K562 (cell line): ENCODE measurements around the gene ITSN2. TPM values are rescaled to one million over a fixed set of nuclear protein-coding genes. Genes with fewer than 3 reads are reported as not detected.
A peak's percentile ranks its signal among the peaks of the same experiment; 100 is the strongest.

Experiments
- ATAC-seq: fragments of 200-7000 bp; cut with Tn5 transposase; 3 replicates; pipeline ENCODE4 v1.9.1; 2020; ENCODE audit warnings: moderate library complexity
- BruUV-seq: library from RNA; stranded (reverse); fragments of 400-500 nt; replicated peaks from 2 replicates; lab custom pipeline; 2021; lab: Mats Ljungman, UMichigan
- CTCF ChIA-PET: fragments of 300-600 bp; formaldehyde crosslinking; extraction: SDS; loops from one replicate; lab custom pipeline; 2021; ENCODE audit warnings: low intra/inter-chr PET ratio; lab: Yijun Ruan, JAX
- POLR2A ChIA-PET: fragments of 300-600, 350-650 bp; sonication (Branson Sonifier 250); formaldehyde crosslinking; extraction: SDS; loops from one replicate; lab custom pipeline; 2021; ENCODE audit warnings: antibody characterized with exemption, inconsistent platforms; lab: Yijun Ruan, JAX
- DNase-seq, 4 experiments: peaks; one replicate each; pipeline versions ENCODE4 v3.0.0 to v3.0.0-alpha.2; 2011 to 2018; ENCODE audit warnings: low spot score in 3 of 4, mixed read lengths in 3 of 4; ENCODE audit errors: extremely low read depth in 1 of 4
- FAIRE-seq: peaks from 2 replicates; lab custom pipeline; 2011; peaks lifted over from hg19 to GRCh38; lab: Jason Lieb, UNC
- H2AFZ ChIP-seq: 2 replicates; pipeline ENCODE4 v1.6.0; 2011; ENCODE audit warnings: low read depth, low read length, control low read depth, inconsistent platforms
- H3K27ac ChIP-seq: fragments of 200-600 bp; 3 replicates; pipeline ENCODE4 v1.8.0; 2011; ENCODE audit warnings: low read depth, mild to moderate bottlenecking, control low read depth, inconsistent platforms, low read length, moderate library complexity, mixed read lengths; ENCODE audit errors: extremely low read depth
- H3K27me3 ChIP-seq, 2 experiments: fragments of 300-600 bp in 1 of 2; 2 replicates in 1 of 2; 3 replicates in 1 of 2; pipeline versions ENCODE4 v1.6.0 to v1.8.0; 2011; ENCODE audit warnings: inconsistent platforms in 2 of 2, low read length in 2 of 2, mild to moderate bottlenecking in 1 of 2, mixed read lengths in 1 of 2, moderate library complexity in 1 of 2; ENCODE audit not compliant: control insufficient read depth in 2 of 2, insufficient read depth in 2 of 2
- H3K36me3 ChIP-seq: fragments of 300-600 bp; 3 replicates; pipeline ENCODE4 v1.8.0; 2011; ENCODE audit warnings: mild to moderate bottlenecking, low read length, inconsistent platforms; ENCODE audit not compliant: control insufficient read depth, insufficient read depth
- H3K4me1 ChIP-seq, 2 experiments: fragments of 200-600 bp in 1 of 2; replicated peaks in 1 of 2; 2 replicates in 1 of 2; 3 replicates in 1 of 2; pipeline versions ENCODE4 v1.5.1 to v1.8.0; 2011; ENCODE audit warnings: inconsistent platforms in 2 of 2, low read length in 2 of 2, mild to moderate bottlenecking in 1 of 2, mixed read lengths in 1 of 2, moderate library complexity in 1 of 2; ENCODE audit not compliant: control insufficient read depth in 2 of 2, insufficient read depth in 2 of 2
- H3K4me2 ChIP-seq: 2 replicates; pipeline ENCODE4 v1.6.1; 2011; ENCODE audit warnings: low read length, control low read depth, inconsistent platforms, mixed read lengths; ENCODE audit not compliant: insufficient read depth
- H3K4me3 ChIP-seq: fragments of 200-600 bp; sonication (generic), shearing (Covaris generic); 2 replicates; pipeline ENCODE4 v1.5.1; 2016; ENCODE audit warnings: control low read depth, inconsistent platforms
- H3K79me2 ChIP-seq: fragments of 200-600 bp; 3 replicates; pipeline ENCODE4 v1.8.0; 2011; ENCODE audit warnings: low read length, inconsistent platforms; ENCODE audit not compliant: control insufficient read depth, insufficient read depth
- H3K9ac ChIP-seq, 2 experiments: 2 replicates each; pipeline versions ENCODE4 v1.6.0 to v1.6.1; 2011; ENCODE audit warnings: low read depth in 2 of 2, low read length in 2 of 2, control low read depth in 1 of 2, inconsistent platforms in 1 of 2, mild to moderate bottlenecking in 1 of 2, mixed read lengths in 1 of 2; ENCODE audit not compliant: insufficient read depth in 1 of 2
- H3K9me1 ChIP-seq: one replicate; pipeline ENCODE4 v1.6.0; 2011; ENCODE audit warnings: inconsistent platforms, mild to moderate bottlenecking, low read length, moderate library complexity; ENCODE audit not compliant: control insufficient read depth, insufficient read depth
- H3K9me3 ChIP-seq: replicated peaks from 2 replicates; pipeline ENCODE4 v1.5.1; 2011; ENCODE audit warnings: low read depth, low read length, inconsistent platforms; ENCODE audit not compliant: control insufficient read depth, insufficient read depth
- H4K20me1 ChIP-seq: replicated peaks from 2 replicates; pipeline ENCODE4 v1.6.1; 2011; ENCODE audit warnings: low read length, inconsistent platforms, mixed read lengths; ENCODE audit not compliant: control insufficient read depth, insufficient read depth
- BMI1 ChIP-seq: fragments of 150-350 bp; IDR thresholded peaks from 2 replicates; pipeline ENCODE4 v1.6.1; 2014; ENCODE audit warnings: low read length
- CCAR2 ChIP-seq: fragments of 200-400 bp; formaldehyde crosslinking; IDR thresholded peaks from 2 replicates; pipeline ENCODE4 v1.6.1; 2017; ENCODE audit warnings: mild to moderate bottlenecking, low read depth, low read length
- HMGN3 ChIP-seq: IDR thresholded peaks from 2 replicates; pipeline ENCODE4 v1.6.1; 2011; ENCODE audit warnings: borderline replicate concordance, low read depth, mild to moderate bottlenecking, mixed read lengths, low read length; ENCODE audit not compliant: insufficient read length; ENCODE audit errors: extremely low read depth
- MCM5 ChIP-seq: fragments of 450-650 bp; IDR thresholded peaks from 2 replicates; pipeline ENCODE4 v1.6.1; 2016; ENCODE audit warnings: low read depth
- MEIS2 ChIP-seq: fragments of 450-650 bp; IDR thresholded peaks from 2 replicates; pipeline ENCODE4 v1.6.1; 2014; ENCODE audit warnings: mild to moderate bottlenecking; ENCODE audit not compliant: partially characterized antibody
- NFIX ChIP-seq: fragments of 250-450 bp; sonication (Bioruptor Pico); IDR thresholded peaks from 2 replicates; pipeline ENCODE4 v1.4.0; 2020; ENCODE audit warnings: low read depth, mild to moderate bottlenecking, moderate library complexity
- PYGO2 ChIP-seq: fragments of 450-650 bp; IDR thresholded peaks from 2 replicates; pipeline ENCODE4 v1.6.1; 2016; ENCODE audit warnings: mild to moderate bottlenecking, missing genetic modification characterization, moderate library complexity, missing compliant biosample characterization
- TCF7L2 ChIP-seq: fragments of 150-350 bp; IDR thresholded peaks from 2 replicates; pipeline ENCODE4 v1.6.1; 2016; ENCODE audit warnings: low read depth, mild to moderate bottlenecking, low read length, moderate library complexity
- ZBED1 ChIP-seq: IDR thresholded peaks from 2 replicates; pipeline ENCODE4 v1.6.1; 2014
- ZNF347 ChIP-seq: fragments of 450-650 bp; formaldehyde crosslinking; IDR thresholded peaks from 2 replicates; pipeline ENCODE4 v1.4.0; 2020; ENCODE audit warnings: low read depth, mild to moderate bottlenecking, moderate library complexity
- ZNF436 ChIP-seq: fragments of 250-450, 450-650 bp; sonication (Bioruptor Pico); formaldehyde crosslinking; IDR thresholded peaks from 2 replicates; pipeline ENCODE4 v1.7.0; 2020; ENCODE audit warnings: mild to moderate bottlenecking
- ZNF780A ChIP-seq: fragments of 250-450 bp; sonication (Bioruptor Pico); IDR thresholded peaks from 2 replicates; pipeline ENCODE4 v1.5.0; 2021; ENCODE audit warnings: mild to moderate bottlenecking
- WGBS: fragments of 100-300 bp; shearing (Covaris generic); methylation state at CpG from one replicate; pipeline ENCODE4 v1.1.6; 2016; ENCODE audit warnings: low coverage, mixed read lengths; ENCODE audit not compliant: insufficient coverage; ENCODE audit errors: missing lambda C conversion rate; 5-methylcytosine and 5-hydroxymethylcytosine counted together
- in situ Hi-C: fragments of 300-500 bp; cut with MboI; formaldehyde crosslinking; loops from 4 replicates; pipeline ENCODE4 v1.15.0; 2018; ENCODE audit warnings: inconsistent platforms, mixed read lengths
- intact Hi-C: fragments of 100-400 bp; cut with micrococcal nuclease; formaldehyde crosslinking; loops from 2 replicates; pipeline ENCODE4 v1.14.2; 2022
- polyA plus RNA-seq, 8 experiments: library from polyadenylated mRNA; depleted of rRNA in 4 of 8; stranded (reverse) in 5 of 8; unstranded in 3 of 8; fragments of >200 nt; fragmentation: Nextera tagmentation in 2 of 8; fragmentation: Illumina TruSeq in 1 of 8; extraction: Ambion mirVana in 2 of 8; extraction: Trizol in 1 of 8; gene quantifications; 2 replicates each; pipeline versions ENCODE4 v1.2.1 to v1.2.3, GENCODE V29; 2011 to 2014; ENCODE audit warnings: inconsistent platforms in 1 of 8, missing spikeins in 1 of 8
- total RNA-seq, 7 experiments: library from RNA; depleted of rRNA in 6 of 7; stranded (reverse); fragments of >200 nt in 6 of 7; fragmentation: Illumina TruSeq in 2 of 7; extraction: Trizol in 2 of 7; gene quantifications; 2 replicates each; pipeline versions ENCODE4 v1.2.1 to v1.2.3, GENCODE V29; 2011 to 2021; ENCODE audit warnings: low replicate concordance in 1 of 7
- TF ChIP-seq, protein P1 (sequence below): fragments of 200-400 bp; formaldehyde crosslinking; IDR thresholded peaks from 2 replicates; pipeline ENCODE4 v1.6.1; 2017; ENCODE audit warnings: mild to moderate bottlenecking, low read depth, low read length, moderate library complexity
- TF ChIP-seq, protein P2 (sequence below): fragments of 250-450 bp; sonication (Bioruptor Pico); IDR thresholded peaks from 2 replicates; pipeline ENCODE4 v1.4.0; 2020; ENCODE audit warnings: mild to moderate bottlenecking, moderate library complexity
- TF ChIP-seq, protein P3 (sequence below): fragments of 250-450 bp; sonication (Bioruptor Pico); IDR thresholded peaks from 2 replicates; pipeline ENCODE4 v1.8.0; 2021; ENCODE audit warnings: borderline replicate concordance, mild to moderate bottlenecking, moderate library complexity; ENCODE audit not compliant: poor library complexity, severe bottlenecking
- TF ChIP-seq, protein P4 (sequence below): fragments of 250-450 bp; sonication (Bioruptor Pico); IDR thresholded peaks from 2 replicates; pipeline ENCODE4 v1.5.0; 2021; ENCODE audit warnings: mild to moderate bottlenecking, moderate library complexity

ITSN2 gene
- total and polyA plus RNA-seq, 9 of the 15 experiments (the other 6 are each of a cell fraction or from before 2014, with no cell fraction given): 6.6 to 19.9 (median 15.2) TPM

DNA sequence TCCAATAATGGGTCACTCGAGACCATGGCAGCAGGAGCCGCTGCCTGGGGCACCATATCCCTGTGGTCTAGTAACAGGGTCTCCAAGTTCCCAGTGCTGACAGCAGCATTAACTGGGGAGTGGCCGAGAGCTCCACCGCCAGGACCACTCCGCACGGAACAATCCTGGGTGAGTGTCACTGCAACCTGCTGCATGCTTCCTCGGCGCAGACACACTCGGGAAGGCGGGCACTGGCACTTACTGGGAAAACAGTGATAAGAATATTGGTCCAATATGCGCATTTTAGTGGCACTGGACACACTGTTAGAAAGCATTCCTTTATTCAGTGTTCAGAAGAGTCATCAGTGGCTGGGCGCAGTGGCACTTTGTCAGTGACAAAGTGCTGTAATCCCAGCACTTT lies 155.8 kb downstream of the ITSN2 start:
- POLR2A ChIA-PET: no interaction called here
- H3K36me3 ChIP-seq: no peaks in the 10 kb centered on the region
- peaks cover 13 to 22% of the 10 kb centered on the region in 2 experiments; a peak in 4 of 5 replicates for H3K27me3 ChIP-seq
- no TSS peak for BruUV-seq
- FAIRE-seq (no peak), ATAC-seq (no peak), DNase-seq (peak in 1 of 4 experiments; percentile 1)
- no peak overlapping the region for H3K4me2 ChIP-seq
- no peaks in the 10 kb centered on the region for H4K20me1 ChIP-seq
- intact Hi-C loops (no loop called here), in situ Hi-C loops (no loop called here)
- no peaks in the 10 kb centered on the region for H3K79me2 ChIP-seq
- no peaks in the 10 kb centered on the region for H3K9me1 ChIP-seq
- H3K27ac ChIP-seq: no peak overlapping the region
- peaks cover 0 to 3% of the 10 kb centered on the region in 2 experiments; a peak in 1 of 5 replicates for H3K4me1 ChIP-seq
- H3K4me3 ChIP-seq: no peak overlapping the region
- 64% methylated on average over 12 of the region's 12 CpGs for WGBS
- H3K9ac ChIP-seq: no peak overlapping the region; a peak in 1 of 4 replicates
- no peak overlapping the region for H2AFZ ChIP-seq
- no peaks in the 10 kb centered on the region for H3K9me3 ChIP-seq
- CTCF ChIA-PET: no interaction called here
- TF ChIP-seq, protein P1, sequence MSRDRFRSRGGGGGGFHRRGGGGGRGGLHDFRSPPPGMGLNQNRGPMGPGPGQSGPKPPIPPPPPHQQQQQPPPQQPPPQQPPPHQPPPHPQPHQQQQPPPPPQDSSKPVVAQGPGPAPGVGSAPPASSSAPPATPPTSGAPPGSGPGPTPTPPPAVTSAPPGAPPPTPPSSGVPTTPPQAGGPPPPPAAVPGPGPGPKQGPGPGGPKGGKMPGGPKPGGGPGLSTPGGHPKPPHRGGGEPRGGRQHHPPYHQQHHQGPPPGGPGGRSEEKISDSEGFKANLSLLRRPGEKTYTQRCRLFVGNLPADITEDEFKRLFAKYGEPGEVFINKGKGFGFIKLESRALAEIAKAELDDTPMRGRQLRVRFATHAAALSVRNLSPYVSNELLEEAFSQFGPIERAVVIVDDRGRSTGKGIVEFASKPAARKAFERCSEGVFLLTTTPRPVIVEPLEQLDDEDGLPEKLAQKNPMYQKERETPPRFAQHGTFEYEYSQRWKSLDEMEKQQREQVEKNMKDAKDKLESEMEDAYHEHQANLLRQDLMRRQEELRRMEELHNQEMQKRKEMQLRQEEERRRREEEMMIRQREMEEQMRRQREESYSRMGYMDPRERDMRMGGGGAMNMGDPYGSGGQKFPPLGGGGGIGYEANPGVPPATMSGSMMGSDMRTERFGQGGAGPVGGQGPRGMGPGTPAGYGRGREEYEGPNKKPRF: no peak
- TF ChIP-seq CCAR2 (no peak), PYGO2 (tag) (no peak), ZNF347 (CRISPR knock-in tag) (no peak), MEIS2 (no peak), NFIX (CRISPR knock-in tag) (no peak), TCF7L2 (no peak), HMGN3 (no peak), ZBED1 (no peak), BMI1 (no peak), ZNF436 (CRISPR knock-in tag) (no peak), ZNF780A (CRISPR knock-in tag) (no peak), MCM5 (no peak)
- TF ChIP-seq, protein P2, sequence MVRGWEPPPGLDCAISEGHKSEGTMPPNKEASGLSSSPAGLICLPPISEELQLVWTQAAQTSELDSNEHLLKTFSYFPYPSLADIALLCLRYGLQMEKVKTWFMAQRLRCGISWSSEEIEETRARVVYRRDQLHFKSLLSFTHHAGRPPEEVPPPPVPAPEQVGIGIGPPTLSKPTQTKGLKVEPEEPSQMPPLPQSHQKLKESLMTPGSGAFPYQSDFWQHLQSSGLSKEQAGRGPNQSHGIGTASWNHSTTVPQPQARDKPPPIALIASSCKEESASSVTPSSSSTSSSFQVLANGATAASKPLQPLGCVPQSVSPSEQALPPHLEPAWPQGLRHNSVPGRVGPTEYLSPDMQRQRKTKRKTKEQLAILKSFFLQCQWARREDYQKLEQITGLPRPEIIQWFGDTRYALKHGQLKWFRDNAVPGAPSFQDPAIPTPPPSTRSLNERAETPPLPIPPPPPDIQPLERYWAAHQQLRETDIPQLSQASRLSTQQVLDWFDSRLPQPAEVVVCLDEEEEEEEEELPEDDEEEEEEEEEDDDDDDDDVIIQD (CRISPR knock-in tag): no peak
- TF ChIP-seq, protein P3, sequence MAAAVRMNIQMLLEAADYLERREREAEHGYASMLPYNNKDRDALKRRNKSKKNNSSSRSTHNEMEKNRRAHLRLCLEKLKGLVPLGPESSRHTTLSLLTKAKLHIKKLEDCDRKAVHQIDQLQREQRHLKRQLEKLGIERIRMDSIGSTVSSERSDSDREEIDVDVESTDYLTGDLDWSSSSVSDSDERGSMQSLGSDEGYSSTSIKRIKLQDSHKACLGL: no peak
- TF ChIP-seq, protein P4, sequence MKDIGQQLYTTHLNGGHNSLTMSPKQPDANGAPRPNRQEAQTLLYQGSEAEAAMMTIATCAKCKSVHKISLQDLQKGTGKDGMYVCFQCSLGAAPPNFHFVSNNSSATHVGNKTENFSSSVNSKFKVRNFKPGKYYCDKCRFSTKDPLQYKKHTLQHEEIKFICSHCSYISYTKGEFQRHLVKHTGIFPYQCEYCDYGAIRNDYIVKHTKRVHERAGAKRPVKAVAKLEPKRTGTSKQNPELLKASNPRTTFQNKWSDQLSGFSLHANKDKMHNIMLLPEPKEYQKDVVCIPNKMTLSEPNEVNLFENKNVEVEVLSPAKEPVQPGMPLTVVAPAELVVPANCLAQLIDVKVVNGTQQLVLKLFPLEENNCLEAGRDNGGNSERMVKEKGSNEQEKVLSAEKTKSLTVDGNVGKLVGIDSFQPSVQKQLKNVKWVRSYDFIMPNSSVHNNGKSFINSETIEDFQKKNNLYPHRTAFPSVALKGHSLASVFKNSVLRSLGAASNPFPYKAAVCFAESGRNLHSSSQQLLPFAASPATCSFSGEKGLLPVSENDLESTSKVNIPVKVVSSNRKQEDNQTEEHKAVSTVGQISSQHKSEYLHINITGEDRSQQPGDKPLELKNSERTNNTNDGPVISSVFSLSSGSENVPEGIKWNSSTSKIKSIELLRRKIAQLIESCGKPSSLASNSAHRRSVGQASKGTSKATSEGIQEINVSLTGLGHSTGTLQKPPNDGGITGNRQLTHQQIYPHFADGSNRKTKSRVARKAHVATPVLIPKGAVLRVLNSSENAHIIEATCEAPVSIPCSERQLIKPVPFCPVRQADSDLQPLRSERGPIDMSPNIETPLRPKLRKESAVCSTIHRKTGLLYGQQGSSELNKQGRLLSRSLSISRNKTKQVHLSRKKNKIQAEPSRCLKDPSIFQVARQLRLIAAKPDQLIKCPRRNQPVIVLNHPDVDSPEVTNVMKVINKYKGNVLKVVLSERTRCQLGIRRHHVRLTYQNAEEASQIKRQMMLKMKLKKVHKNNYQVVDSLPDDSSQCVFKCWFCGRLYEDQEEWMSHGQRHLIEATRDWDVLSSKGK: no peak
